GM10847 (cell line): ENCODE measurements around the gene TSPAN10.

Experiments used
- POLR2A ChIP-seq: IDR thresholded peaks from 2 replicates; pipeline ENCODE4 v1.6.1; 2011; ENCODE audit not compliant: insufficient read length; ENCODE audit errors: extremely low read depth

TSPAN10 gene

GRCh38 chr17:81690066-81690465 lies 53.1 kb downstream of the TSPAN10 start:
- no peak for TF ChIP-seq POLR2A

GRCh38 chr17:81690549-81690948 lies 53.6 kb downstream of the TSPAN10 start:
- TF ChIP-seq POLR2A, result no peak

GRCh38 chr17:81691196-81691595 lies 54.2 kb downstream of the TSPAN10 start:
- no peak for TF ChIP-seq POLR2A

DNA sequence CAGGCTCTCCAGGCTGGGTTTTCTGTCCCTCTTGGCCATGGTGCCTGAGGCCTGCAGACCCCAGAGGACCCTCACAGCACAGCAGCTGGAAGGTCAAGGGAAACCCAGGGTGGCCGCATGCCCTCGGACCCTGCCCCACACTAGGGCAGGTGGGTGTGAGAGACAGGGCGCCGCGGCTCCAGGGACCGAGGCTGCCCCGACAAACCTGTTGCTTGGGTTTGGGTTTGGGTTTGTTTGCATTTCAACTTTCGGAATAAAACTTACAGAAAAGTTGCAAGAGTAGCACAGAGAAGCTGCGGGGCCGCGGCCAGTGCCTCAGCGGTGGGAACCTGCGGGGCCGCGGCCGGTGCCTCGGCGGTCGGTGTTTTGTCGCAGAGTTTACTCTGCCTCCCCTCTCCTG lies 54.6 kb downstream of the TSPAN10 start:
- TF ChIP-seq POLR2A, result no peak

DNA sequence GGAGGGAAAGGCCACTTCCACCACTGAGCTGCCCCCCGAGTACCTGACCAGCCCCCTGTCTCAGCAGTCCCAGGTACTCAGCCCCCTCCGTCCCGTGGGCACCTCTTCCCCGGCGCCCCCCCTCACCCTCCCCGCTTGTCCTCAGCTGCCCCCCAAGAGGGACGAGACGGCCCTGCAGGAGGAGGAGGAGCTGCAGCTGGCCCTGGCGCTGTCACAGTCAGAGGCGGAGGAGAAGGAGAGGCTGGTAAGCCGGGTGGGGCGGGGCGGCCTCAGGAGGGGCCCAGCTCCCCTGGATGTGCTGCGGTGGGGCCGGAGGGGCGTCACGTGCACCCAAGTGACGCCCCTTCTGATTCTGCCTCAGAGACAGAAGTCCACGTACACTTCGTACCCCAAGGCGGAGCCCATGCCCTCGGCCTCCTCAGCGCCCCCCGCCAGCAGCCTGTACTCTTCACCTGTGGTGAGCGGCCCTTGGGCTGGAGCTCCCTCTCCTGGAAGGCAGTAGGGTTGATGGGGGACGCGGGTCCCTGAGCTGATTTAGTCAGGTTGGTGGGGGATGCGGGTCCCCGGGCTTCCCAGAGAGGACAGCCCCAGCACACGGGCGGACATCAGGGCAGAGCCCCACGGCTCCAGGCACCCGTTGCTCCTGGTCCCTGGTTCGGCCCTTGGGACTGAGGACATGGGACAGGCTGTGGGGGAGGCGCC lies 56.7 kb downstream of the TSPAN10 start:
- TF ChIP-seq POLR2A, result no peak

GRCh38 chr17:81694810-81695209 lies 57.8 kb downstream of the TSPAN10 start:
- no peak for TF ChIP-seq POLR2A

- TF ChIP-seq POLR2A, result no peak
Observed at GRCh38 chr17:81695211-81695610, 58.2 kb downstream of the TSPAN10 start.

- TF ChIP-seq POLR2A, result no peak
Observed at GRCh38 chr17:81695801-81696200, 58.8 kb downstream of the TSPAN10 start.

- TF ChIP-seq POLR2A, result no peak
Observed at GRCh38 chr17:81696218-81696941, 59.4 kb downstream of the TSPAN10 start.

DNA sequence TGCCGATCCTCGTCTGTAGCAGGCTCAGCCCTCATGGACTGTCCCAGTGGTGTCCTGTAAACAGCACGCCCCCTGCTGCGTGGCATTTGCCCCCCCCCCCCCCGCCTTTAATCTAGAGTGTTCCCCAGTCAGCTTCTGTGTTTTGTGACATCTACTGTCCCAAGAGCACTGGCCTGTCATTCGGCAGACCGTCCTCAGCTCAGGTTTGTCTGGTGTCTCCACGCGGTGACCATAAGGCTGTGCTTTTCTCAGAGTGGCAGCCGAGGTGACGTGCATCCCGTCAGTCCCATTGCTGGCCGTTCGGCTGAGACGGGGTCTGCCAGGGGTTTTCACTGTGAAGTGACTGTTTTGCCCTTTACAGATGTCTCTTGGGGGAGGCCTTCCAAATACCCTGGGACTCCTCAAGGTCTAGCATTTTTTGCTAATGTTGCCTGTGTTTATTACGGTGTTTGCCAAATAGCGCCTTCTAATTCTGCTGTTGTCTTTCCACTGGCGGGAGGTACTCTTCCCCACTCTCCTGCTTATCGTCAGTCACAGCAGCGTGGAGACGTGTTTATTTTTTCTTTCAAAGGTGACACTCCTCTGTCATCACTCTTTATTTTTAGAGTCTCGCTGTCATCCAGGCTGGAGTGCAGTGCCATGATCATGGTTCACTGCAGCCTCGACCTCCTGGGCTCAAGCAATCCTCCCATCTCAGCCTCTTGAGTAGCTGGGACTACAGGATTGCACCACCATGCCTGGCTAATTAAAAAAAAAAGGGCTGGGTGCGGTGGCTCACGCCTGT lies 60.5 kb downstream of the TSPAN10 start:
- no peak for TF ChIP-seq POLR2A
